ENCODE results near the gene NEU2.

NEU2 gene

DNA sequence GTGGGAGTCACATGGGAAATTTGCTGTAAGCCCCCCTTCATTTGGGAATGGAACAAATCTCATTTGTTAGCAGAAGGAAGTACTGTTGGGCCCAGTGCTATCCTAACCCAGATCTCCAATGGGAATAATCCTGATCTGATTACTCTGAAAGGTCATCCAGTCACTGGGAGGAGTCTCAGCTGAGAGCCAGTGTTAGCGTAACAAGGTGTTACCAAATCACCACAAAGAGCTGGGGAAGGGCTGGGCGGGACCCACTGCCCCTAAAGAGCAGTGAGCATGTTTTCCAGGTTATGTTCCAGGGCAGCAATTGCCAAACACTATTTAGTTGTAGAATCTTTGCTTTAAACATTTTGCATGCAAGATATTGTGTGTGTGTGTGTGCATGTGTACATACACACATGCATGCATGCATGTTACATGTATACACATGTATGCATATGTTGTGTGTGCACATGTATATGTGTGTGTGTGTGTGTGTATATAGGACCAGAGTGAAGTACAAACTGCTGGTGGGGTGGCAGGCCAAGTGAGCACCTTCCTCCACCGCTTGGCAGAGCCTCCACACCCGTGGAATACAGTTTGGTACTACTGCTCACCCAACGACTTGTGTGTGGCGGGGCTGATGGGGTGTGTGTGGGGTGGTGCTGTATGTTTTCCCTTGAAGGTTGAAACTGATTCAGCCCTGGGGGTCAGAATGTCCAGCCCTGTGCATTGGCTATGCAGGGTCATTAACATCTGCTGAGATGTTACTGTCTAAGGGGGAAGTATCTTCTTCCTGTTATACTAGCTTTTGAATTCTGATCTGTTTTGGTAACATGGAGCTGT lies 42.9 kb downstream of the NEU2 start:
- H3K9me2 ChIP-seq (ENCODE audit: low read depth, low read length), result no peaks in the 10 kb centered on the region
- H2AFZ ChIP-seq (ENCODE audit: low read length), result no peak overlapping the region
- no peaks in the 10 kb centered on the region for H4K20me1 ChIP-seq (ENCODE audit: insufficient read depth, low read length)
- H3K27me3 ChIP-seq (ENCODE audit: insufficient read depth, low read length), result no peaks in the 10 kb centered on the region
- TF ChIP-seq, protein P1, sequence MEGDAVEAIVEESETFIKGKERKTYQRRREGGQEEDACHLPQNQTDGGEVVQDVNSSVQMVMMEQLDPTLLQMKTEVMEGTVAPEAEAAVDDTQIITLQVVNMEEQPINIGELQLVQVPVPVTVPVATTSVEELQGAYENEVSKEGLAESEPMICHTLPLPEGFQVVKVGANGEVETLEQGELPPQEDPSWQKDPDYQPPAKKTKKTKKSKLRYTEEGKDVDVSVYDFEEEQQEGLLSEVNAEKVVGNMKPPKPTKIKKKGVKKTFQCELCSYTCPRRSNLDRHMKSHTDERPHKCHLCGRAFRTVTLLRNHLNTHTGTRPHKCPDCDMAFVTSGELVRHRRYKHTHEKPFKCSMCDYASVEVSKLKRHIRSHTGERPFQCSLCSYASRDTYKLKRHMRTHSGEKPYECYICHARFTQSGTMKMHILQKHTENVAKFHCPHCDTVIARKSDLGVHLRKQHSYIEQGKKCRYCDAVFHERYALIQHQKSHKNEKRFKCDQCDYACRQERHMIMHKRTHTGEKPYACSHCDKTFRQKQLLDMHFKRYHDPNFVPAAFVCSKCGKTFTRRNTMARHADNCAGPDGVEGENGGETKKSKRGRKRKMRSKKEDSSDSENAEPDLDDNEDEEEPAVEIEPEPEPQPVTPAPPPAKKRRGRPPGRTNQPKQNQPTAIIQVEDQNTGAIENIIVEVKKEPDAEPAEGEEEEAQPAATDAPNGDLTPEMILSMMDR (IDR thresholded peaks at IDR 0.05; ENCODE audit: low read length), result no peak
- no peak for TF ChIP-seq EZH2 (IDR thresholded peaks at IDR 0.05; ENCODE audit: borderline replicate concordance, low read length)
- H3K27ac ChIP-seq (ENCODE audit: low read depth, low read length, poor library complexity, severe bottlenecking), result peak overlapping the region; percentile 95
- H3K9me3 ChIP-seq (ENCODE audit: low read length), result no peaks in the 10 kb centered on the region
- H3K4me2 ChIP-seq (ENCODE audit: low read length), result peak overlapping the region; percentile 75
- peaks cover 5% of the 10 kb centered on the region for H3F3A ChIP-seq (ENCODE audit: insufficient read depth, low read length)
- peak overlapping the region; percentile 54 for H3K9ac ChIP-seq (ENCODE audit: low read length)
- peaks cover 18% of the 10 kb centered on the region for H3K79me2 ChIP-seq (ENCODE audit: insufficient read depth, low read length)
- H3K4me1 ChIP-seq (ENCODE audit: insufficient read depth, low read length, severe bottlenecking), result peaks cover 84% of the 10 kb centered on the region
- peaks cover 14% of the 10 kb centered on the region for H3K36me3 ChIP-seq (ENCODE audit: insufficient read depth, low read length)
- H3K4me3 ChIP-seq (ENCODE audit: low read depth, low read length, poor library complexity, severe bottlenecking), result peak overlapping the region; percentile 37

DNA sequence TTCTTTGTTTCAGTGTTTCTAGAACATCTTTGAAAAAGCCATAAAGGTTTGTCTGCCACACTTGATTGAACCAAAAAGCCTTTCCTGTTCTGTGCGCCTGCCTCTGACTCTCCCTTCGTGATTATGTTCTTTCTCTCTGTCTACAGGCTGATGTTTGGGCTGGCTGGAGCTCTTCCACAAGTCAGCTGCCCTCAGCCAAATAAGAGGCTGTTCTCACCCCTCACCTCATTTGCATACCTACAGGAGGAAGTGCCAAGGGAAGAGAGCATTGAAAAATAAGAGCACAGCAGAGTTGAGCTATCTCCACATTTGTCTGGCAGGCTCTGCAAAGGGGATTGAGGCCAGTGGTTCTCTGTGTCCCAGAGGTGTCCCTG lies 43.5 kb downstream of the NEU2 start:
- H3K9me3 ChIP-seq (ENCODE audit: low read length), result no peaks in the 10 kb centered on the region
- peak overlapping the region; percentile 54 for H3K9ac ChIP-seq (ENCODE audit: low read length)
- no peaks in the 10 kb centered on the region for H3K9me2 ChIP-seq (ENCODE audit: low read depth, low read length)
- peaks cover 6% of the 10 kb centered on the region for H3F3A ChIP-seq (ENCODE audit: insufficient read depth, low read length)
- H3K27me3 ChIP-seq (ENCODE audit: insufficient read depth, low read length), result no peaks in the 10 kb centered on the region
- peak overlapping the region; percentile 75 for H3K4me2 ChIP-seq (ENCODE audit: low read length)
- H3K4me3 ChIP-seq (ENCODE audit: low read depth, low read length, poor library complexity, severe bottlenecking), result peak overlapping the region; percentile 37
- TF ChIP-seq, protein P1 (IDR thresholded peaks at IDR 0.05; ENCODE audit: low read length), result no peak
- TF ChIP-seq EZH2 (IDR thresholded peaks at IDR 0.05; ENCODE audit: borderline replicate concordance, low read length), result no peak
- peaks cover 84% of the 10 kb centered on the region for H3K4me1 ChIP-seq (ENCODE audit: insufficient read depth, low read length, severe bottlenecking)
- peaks cover 20% of the 10 kb centered on the region for H3K36me3 ChIP-seq (ENCODE audit: insufficient read depth, low read length)
- no peak overlapping the region for H2AFZ ChIP-seq (ENCODE audit: low read length)
- H4K20me1 ChIP-seq (ENCODE audit: insufficient read depth, low read length), result no peaks in the 10 kb centered on the region
- H3K79me2 ChIP-seq (ENCODE audit: insufficient read depth, low read length), result peaks cover 16% of the 10 kb centered on the region
- peak overlapping the region; percentile 95 for H3K27ac ChIP-seq (ENCODE audit: low read depth, low read length, poor library complexity, severe bottlenecking)

DNA sequence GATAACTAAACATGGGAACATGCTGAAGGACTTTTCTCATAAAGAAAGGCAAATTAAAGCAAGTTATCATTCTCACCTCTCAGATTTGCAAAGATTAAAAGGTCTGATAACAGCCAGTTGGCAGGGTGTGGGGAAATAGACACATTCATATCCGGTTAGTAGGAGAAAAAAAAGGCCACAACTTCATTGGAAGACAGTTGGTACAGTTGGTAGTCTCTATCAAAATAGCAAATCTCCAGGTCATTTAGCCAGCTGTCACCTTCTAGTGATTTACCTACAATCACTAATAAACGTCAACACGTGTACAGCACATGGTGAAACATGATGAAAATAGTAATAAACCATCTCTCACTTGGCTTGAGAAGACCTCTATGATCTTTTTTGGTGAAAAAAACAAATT lies 44.3 kb downstream of the NEU2 start:
- H3K27me3 ChIP-seq (ENCODE audit: insufficient read depth, low read length), result no peaks in the 10 kb centered on the region
- H4K20me1 ChIP-seq (ENCODE audit: insufficient read depth, low read length), result no peaks in the 10 kb centered on the region
- TF ChIP-seq, protein P1 (IDR thresholded peaks at IDR 0.05; ENCODE audit: low read length), result no peak
- no peak for TF ChIP-seq EZH2 (IDR thresholded peaks at IDR 0.05; ENCODE audit: borderline replicate concordance, low read length)
- peak overlapping the region; percentile 54 for H3K9ac ChIP-seq (ENCODE audit: low read length)
- peaks cover 91% of the 10 kb centered on the region for H3K4me1 ChIP-seq (ENCODE audit: insufficient read depth, low read length, severe bottlenecking)
- H3K36me3 ChIP-seq (ENCODE audit: insufficient read depth, low read length), result peaks cover 19% of the 10 kb centered on the region
- peak overlapping the region; percentile 75 for H3K4me2 ChIP-seq (ENCODE audit: low read length)
- H3K79me2 ChIP-seq (ENCODE audit: insufficient read depth, low read length), result peaks cover 8% of the 10 kb centered on the region; the same call in 1 of the 2 replicates
- no peaks in the 10 kb centered on the region for H3K9me3 ChIP-seq (ENCODE audit: low read length)
- H3K27ac ChIP-seq (ENCODE audit: low read depth, low read length, poor library complexity, severe bottlenecking), result peak overlapping the region; percentile 95
- peak overlapping the region; percentile 37 for H3K4me3 ChIP-seq (ENCODE audit: low read depth, low read length, poor library complexity, severe bottlenecking)
- H2AFZ ChIP-seq (ENCODE audit: low read length), result no peak overlapping the region
- H3F3A ChIP-seq (ENCODE audit: insufficient read depth, low read length), result peaks cover 11% of the 10 kb centered on the region
- no peaks in the 10 kb centered on the region for H3K9me2 ChIP-seq (ENCODE audit: low read depth, low read length)
